NCI-H2227 (cell line): ENCODE data around the gene CTSD.

ENCODE experiments used
- DNase-seq: peaks from one replicate; lab custom pipeline; 2025; ENCODE audit not compliant: unreplicated experiment; lab: John Stamatoyannopoulos, UW

Gene CTSD

DNA sequence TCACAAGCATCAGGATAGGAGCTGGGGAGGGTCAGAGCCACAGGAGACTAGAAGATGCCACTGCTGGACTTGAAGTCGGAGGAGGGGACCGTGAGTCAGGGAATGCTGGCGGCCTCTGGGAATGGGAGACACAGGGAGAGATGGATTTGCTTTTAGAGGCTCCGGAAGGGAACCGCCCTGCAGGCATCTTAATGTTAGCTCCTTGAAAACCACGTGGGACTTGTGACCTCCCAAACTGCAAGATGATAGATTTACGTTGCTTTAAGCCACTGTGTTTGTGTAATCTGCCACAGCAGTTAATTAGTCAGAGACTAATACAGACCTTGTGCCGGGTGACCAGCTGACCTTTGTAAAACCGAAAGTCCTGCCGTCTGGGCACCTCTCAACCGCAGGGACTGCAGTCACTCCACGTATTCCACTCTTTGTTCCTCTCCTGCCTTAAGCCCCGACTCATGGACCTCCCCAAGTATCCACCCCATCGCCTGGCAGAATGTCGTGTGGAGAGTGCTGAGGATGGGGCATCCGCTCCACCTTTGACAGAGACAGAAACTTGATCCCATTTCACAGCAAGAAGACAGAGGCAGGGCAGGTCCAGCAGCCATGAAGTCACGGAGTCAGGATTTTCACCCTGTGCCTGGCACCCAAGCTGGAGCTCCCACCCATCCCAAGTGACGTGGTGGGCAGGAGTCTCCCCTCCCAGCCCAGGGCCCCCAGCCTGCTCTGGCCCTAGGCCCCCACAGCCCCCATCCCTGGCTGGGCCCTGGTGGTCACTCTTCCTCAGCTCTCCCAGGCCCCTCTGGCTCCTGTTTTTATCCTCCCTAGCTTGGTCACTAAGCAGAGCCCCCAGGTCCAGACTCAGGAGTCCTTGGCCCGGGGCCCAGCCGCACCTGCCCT lies 19.4 kb upstream of the CTSD start:
- DNase-seq, result no peak

GRCh38 chr11:1782031-1782590 lies 18.4 kb upstream of the CTSD start:
- DNase-seq, result no peak

DNA sequence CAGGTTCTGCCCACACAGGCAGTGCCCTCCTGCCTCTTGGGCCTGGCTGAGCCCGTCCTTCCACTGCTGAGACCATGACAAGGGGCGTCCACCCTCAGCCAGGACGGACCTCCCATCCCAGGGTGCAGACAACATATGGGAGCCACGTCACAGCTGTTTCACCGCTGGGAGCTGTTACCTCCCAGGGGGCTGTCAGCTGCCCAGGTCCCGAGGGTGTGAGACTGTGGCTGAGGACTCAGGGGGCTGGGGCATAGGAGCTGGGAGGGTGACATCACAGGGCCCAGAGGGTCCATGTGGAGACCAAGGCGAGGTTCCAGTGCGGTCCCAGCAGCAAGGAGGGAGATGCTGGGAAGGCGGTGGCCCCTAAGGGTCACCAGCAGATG lies 17.9 kb upstream of the CTSD start:
- DNase-seq, result no peak

- no peak for DNase-seq
Measured at GRCh38 chr11:1780700-1781592, 17.2 kb upstream of the CTSD start.

- DNase-seq, result no peak
Measured at GRCh38 chr11:1779806-1780699, 16.3 kb upstream of the CTSD start.

- DNase-seq, result no peak
Measured at GRCh38 chr11:1779034-1779805, 15.5 kb upstream of the CTSD start.

GRCh38 chr11:1778141-1778911 lies 14.6 kb upstream of the CTSD start:
- DNase-seq, result no peak

- DNase-seq, result no peak
Measured at GRCh38 chr11:1777737-1778136, 14.0 kb upstream of the CTSD start.

DNA sequence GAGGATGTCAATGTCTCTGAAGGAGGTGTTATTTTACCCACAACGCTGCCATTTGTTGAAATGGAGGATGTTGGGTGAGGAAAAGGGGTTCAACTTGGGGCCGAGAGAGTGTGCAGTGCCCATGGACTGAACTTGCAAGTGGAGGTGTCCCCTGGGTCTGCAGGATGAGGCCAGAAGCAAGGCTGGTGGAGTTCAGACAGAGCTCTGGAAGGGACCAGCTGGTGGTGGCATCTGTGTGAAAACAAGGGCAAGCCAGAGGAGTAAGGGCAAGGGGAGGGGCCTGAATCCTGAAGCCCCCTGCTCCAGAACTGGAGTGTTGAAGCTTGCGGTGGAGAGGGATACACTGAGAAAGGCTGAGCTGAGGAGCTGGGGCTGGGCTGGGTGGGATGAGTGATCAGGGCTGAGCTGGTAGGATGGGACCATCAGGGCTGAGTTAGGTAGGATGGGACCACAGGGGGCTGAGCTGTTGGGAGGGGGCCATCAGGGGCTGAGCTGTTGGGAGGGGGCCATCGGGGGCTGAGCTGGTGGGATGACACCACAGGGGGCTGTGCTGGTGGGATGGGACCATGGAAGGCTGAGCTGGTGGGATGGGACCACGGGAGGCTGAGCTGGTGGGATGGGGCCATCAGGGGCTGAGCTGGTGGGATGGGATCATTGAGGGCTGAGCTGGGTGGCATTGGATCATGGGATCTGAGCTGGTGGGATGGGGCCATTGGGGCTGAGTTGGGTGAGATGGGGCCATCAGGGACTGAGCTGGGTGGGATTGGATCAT lies 13.4 kb upstream of the CTSD start:
- DNase-seq, result no peak

- no peak for DNase-seq
Measured at GRCh38 chr11:1776331-1776851, 12.7 kb upstream of the CTSD start.

DNA sequence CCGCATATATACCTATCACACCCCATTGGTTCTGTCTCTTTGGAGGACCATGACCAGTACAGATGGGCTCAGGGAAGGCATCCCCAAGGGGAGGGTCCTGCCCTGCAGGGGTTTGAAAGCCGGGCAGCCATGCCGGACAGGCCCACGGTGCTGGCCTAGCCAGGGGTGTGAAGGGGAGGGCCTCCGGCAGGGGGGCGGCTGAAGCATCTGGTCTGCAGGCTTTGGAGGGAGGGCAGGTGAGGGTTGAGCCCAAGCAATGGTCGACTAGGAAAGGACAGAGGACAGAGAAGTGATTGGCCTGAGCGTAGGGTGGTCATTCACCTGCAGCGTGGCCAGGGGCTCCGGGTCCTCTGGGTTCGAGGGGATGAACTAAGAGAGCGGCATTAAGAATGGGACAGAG lies 11.2 kb upstream of the CTSD start:
- DNase-seq, result no peak

DNA sequence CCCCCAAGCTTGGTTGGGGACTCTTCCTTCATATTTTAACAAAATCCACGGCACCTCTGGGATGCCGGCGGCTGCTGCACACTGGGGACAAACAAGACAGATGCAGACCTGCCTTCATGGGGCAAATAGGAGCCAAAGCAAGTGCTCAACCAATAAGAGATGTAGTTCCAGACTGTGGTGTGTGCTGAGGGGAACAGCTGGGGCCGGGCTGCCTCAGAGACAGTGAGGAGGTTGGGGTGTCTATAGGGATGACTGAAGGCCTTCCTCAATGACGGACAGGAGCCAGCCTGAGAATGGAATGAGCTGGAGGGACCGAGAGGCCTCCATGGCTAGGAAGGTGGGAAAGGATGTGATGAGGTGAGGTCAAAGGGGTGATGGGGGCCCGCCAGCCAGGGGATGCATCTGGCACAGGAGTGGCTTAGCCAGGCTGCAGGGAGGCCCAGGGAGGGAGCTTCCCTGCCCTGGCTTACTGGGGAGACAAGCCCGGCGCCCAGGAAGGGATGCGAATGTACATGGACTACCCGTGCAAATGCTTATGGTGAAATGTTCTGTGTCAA lies 10.3 kb upstream of the CTSD start:
- no peak for DNase-seq

GRCh38 chr11:1773131-1773993 lies 9.6 kb upstream of the CTSD start:
- DNase-seq, result no peak

DNA sequence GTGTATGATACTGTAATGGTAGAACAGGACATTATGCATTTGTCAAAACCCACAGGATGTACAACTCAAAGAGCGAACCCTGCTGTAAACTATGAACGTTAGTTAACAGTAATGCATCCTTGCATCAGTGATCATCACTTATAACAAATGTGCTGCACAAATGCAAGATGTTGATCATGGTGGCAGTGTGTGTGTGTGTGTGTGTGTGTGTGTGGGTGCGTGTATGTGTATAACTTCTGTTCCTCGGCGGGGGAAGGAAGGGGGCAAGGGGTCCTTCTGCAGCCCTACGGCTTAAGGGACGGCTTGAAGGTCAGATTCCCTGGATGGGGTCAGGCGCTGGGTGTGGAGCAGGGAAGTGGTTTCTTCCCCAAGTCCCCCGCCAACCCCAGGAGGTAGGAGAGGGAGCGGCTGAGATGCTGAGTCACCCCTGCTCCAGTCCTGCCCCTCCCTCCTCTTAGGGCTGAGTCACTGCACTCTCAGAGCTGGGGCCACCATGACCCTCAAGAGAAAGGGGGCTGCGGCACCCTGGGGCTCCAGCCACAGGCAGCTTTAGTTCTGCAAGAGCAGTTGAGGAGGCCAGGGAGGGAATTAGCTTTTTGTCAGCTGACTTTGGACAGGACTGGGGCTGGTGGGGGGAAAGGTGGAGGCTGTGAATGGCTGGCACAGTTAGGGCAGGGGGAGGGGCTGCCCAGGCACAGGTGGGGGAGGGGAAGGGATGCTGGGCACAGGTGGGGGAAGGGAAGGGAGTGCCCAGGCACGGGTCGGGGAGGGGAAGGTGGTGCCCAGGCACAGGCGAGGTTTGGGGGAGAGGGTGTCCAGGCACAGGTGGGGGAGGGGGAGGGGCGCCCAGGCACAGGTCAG lies 8.8 kb upstream of the CTSD start:
- DNase-seq, result peak; percentile 72

- DNase-seq, result no peak
Measured at GRCh38 chr11:1771700-1772099, 8.0 kb upstream of the CTSD start.

DNA sequence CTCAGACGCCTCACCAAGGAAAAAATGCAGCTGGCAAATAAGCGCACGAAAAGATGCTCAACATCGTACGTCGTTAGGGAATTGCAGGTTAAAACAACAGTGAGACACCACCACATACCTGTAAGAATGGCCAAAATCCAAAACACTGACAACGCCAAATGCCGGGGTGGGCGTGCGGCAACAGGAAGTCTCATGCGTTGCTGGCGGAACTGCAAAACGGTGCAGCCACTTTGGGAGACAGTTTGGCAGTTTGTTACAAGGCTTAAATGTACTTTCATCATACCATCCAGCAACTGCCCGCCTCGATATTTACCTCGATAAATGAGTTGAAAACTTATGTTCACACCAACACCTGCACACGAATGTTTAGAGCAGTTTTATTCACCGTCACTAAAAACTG lies 7.5 kb upstream of the CTSD start:
- DNase-seq, result no peak
